Suppressor macrophage treated with lipopolysaccharide for 1 hour (primary cell): Measurements from ENCODE around the gene CD4.

ENCODE experiments used
- DNase-seq, 3 donors: peaks; one replicate each; pipeline ENCODE4 v3.0.0-alpha.2; 2020 to 2022

Gene CD4

DNA sequence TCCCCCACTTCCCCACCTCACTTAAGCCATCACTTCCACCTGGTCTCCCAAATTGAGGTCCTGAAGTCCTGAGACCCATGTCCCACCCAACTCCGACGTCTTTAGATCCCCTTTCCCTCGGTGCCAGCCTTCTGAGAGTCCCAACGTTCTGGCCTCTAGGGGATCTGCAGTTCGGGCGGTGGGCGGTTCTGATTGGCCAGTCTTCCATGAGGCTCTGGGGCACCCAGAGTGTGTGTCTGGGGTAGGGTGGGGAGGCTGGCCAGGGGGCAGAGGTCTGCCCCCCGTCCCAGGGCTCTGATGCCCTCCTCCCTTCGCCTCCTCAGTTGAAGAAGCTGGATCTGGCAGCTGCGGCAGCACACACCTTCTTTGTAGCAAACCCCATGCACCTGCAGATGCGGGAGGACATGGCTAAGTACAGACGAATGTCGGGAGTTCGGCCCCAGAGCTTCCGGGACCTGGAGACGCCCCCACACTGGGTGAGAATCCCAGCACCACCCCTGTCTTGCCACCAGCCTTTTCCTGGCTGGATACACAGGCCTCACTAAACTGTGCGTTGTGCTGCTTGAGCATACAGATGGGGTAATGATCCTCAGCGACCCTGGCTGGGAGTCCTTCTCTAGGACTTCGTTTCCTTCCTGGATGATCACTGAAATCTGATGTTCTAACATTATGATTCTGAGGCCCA lies 40.4 kb downstream of the CD4 start:
- DNase-seq = no peak

DNA sequence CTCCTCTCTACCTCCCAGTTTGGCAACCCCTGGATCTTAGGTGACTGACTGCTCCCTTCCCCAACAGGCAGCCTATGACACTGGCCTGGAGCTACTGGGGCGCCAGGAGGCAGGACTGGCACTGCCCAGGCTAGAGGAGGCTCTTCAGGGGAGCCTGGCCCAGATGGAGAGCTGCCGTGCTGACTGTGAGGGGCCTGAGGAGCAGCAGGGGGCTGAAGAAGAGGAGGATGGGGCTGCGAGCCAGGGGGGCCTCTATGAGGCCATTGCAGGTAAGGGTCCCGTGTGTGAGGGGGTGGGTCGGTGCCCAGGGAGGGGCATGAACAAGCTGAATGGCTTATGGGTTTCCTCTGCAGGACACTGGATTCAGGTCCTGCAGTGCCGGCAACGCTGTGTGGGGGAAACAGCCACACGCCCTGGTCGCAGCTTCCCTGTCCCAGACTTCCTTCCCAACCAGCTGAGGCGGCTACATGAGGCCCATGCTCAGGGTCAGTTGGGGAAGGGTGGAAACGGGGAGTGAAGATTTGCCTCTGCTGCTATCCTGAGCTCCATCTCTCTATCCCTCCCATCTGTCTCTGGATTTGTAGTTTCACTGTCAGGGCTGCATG lies 41.1 kb downstream of the CD4 start:
- peak in 1 of 3 donors; percentile 22 for DNase-seq

DNA sequence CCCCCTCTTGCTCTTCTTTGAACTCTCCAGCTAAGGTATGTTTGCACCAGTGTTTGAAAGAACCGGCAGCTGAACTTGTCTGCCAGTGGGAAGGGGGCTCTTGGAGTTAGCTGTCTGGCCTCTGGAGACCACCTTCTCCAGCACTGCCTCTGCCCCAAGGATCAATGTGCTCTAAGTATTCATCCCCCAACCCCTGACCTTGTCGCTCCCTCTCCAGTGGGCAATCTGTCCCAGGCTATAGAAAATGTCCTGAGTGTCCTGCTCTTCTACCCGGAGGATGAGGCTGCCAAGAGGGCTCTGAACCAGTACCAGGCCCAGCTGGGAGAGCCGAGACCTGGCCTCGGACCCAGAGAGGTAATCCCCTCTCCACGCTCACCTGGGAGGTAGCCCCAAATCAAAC lies 41.7 kb downstream of the CD4 start:
- DNase-seq = no peak

DNA sequence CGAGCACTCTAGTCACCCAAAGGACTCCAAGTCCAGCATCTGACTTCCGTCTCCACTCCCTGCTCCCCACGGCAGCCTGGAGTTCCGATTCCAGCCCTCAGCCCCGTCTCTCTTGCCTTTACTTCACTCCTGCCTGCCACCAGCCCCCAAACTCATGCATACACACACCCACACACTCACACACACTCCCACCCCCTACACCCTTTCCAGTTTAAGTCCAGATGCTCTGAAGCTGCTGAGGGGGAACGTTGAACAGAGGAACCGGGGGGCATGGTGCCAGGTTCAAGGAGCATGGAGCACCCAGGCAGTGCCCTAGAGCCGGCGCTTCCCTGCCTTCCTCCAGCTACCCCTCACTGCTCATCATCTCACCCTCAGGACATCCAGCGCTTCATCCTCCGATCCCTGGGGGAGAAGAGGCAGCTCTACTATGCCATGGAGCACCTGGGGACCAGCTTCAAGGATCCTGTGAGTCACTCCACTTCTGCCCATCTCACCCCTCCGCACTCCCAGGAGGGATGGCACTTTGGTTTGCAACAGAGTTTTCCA lies 42.2 kb downstream of the CD4 start:
- no peak for DNase-seq

DNA sequence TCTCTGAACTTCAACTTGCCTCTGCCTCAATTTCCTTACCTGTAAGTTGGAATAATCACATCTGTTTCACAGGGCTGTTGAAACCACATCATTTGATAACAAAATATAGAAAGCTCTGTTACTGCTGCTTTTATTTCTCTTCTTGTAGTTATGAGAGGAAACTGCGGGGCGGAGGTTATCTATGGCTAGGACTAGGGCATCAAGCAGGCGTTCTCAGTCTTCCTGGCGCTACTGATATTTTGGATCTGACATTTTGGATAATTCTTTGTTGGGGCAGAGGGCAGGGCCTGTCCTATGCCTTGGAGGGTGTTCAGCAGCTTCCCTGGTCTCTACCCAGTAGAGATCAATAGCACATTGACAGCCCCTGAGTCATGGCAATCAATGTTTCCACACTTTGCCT lies 42.8 kb downstream of the CD4 start:
- DNase-seq = no peak

DNA sequence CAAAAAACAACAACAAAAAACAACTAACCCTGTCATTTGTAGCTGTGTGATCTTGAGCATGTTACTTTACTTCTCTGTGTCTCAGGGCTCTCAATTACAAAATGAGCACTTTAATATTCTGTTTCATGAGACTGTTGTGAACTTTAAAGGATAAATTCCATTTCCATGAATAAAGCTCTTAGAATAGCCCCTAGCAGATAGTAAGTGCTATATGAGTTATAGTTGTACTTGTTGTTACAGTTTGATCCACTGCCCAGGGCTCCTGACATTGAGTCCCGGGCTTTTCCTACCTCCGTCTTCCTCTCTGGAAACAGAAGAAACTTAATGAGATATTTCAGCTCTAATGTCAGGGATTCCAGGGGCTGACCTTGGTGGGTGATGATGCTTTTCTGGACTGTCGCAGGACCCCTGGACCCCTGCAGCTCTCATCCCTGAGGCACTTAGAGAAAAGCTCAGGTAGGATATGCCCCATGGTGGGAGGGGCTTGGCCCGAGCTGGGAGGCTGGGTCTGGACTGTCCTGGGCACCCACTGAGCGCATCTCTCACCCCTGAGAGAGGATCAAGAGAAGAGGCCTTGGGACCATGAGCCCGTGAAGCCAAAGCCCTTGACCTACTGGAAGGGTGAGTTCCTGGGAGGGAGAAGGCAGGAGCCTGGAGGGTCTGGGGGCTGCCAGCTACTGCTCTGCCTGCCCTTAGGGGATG lies 44.0 kb downstream of the CD4 start:
- DNase-seq = no peak

DNA sequence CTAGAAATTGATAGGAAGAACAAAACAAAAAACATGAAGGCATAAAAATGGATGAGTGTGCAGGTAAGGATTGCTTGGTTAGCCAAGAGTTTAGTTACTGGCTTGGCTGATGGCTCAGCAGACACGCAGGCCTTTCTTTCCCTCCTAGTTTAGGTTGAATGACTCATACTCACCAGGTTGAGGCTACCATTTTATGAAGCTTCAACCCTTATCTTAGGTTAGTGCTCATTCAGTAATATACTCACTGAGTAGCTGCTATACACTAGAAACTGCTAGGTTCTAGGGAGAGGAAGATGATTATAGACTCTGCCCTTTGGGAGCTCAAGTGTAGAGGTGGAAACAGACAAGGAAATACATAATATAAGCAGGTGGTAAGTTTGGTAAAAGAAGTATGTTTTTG lies 44.9 kb downstream of the CD4 start:
- DNase-seq = no peak

DNA sequence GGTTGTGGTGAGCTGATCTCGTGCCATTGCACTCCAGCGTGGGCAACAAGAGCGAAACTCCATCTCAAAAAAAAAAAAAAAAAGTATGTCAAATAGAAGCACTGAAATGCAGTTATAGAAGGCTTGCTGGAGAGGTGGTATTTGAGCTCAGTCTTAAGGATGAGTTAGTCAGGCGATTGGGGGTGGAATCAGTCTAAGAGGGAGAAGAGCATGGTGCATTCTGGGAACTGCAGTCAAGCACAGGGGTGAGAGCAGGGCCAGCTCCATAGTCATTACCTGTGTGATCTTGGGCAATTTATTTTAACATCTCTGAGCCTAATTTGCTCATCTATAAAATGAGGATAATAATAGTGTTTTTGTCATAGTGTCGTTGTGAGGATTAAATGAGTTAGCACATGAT lies 45.5 kb downstream of the CD4 start:
- no peak for DNase-seq

DNA sequence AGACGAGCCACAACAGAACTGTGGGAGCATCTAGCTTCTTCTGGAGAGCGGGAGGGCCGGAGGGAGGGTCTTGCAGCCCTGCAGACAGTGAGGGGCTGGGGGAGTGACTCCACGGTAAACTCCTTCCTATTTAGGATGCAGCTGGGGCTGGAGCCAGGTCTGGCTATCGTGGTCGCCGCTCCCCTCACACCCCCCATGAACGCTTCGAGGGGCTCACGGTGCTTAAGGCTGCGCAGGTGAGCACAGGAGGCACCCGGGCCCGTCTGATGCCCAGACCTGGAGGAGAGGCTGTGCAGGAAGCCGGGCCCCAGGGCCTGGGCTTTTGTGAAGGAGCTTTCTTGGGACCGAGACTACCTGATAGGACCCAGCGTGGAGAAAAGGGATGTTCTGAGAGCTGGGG lies 47.5 kb downstream of the CD4 start:
- DNase-seq = no peak

DNA sequence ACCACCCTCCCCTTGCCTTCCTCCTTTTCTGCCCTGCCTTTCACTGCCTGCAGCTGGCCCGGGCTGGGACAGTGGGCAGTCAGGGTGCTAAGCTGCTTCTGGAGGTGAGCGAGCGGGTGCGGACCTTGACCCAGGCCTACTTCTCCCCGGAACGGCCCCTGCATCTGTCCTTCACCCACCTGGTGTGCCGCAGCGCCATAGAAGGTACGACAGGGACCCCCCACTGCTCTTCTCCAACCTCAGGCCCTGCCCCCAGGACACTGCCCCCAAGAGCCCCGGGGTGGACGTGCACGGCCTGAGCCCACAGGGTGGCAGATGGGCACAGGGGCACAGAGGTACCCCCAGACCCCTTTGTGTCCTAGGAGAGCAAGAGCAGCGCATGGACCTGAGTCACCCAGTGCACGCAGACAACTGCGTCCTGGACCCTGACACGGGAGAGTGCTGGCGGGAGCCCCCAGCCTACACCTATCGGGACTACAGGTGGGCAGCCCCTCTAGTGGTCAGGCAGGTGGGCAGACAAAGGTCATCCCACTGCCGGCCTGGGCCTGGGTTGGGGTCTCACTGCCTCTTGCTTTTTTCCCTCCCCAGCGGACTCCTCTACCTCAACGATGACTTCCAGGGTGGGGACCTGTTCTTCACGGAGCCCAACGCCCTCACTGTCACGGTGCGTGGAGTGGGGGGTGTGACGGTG lies 48.2 kb downstream of the CD4 start:
- DNase-seq = no peak

DNA sequence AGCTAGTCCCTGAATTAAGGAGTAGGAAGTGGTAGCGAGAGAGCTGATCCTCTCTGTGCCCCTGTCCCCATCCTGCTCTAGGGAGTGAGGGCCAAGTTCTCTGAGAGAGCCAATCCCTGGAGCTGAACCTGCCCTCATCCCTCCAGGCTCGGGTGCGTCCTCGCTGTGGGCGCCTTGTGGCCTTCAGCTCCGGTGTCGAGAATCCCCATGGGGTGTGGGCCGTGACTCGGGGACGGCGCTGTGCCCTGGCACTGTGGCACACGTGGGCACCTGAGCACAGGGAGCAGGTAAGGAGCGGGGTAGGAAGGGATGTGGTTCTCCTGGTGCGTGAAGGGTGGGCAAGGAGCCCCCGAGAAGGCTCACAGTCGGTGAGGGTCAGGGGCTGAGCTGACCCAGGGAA lies 49.5 kb downstream of the CD4 start:
- DNase-seq = no peak

DNA sequence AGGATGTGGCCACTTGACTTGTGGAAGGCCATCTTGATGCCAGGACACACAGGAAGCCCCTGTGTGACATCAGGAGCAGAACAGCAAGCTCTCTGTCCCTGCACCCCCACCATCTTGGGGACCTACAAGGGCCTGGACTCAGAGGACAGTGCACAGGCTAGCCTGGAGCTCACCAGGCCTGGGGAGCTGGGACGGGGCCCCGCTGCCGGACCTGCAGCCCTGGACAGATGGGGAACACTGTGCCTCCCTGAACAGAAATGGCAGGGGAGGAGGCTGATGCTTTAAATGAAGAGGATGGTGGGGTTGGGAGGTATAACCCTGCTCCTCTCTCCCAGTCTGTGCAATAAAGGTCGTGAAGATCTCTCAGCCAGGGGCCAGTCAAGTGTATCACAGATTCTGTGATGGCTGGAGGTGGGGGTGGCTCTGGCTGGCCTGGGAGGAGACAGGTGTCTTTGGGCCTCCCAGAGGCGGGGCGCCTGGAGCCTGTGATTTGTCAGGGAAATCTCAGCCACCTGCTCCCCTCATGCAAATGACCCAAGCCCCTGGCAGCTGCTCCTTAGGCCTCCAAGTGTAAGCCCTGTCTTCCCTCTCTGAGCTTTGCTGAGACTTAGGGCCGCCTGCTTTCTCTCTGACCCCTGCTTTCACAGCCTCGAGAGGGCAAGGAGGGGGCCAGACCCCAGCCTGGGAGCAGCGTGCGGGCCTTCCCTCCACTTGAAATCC lies 50.3 kb downstream of the CD4 start:
- no peak for DNase-seq

DNA sequence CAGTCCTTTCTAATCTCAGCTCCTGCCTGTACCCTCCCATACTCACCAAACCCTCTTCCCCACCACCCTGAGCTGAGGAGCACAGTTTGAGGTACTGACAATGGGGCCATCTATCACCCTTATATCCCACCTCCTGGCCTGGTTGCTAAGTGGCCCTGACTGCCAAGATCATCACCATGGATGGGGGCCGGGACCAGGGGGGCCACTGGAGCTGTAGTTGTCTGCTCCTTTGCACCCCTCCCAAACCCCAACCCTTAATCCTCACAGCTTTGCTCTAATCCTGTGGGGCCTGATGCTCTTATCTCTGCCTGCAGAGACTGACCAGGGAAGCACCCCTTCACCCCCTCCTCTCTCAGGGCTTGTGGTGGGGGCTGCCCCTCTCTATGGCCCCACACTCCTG lies 51.0 kb downstream of the CD4 start:
- no peak for DNase-seq

DNA sequence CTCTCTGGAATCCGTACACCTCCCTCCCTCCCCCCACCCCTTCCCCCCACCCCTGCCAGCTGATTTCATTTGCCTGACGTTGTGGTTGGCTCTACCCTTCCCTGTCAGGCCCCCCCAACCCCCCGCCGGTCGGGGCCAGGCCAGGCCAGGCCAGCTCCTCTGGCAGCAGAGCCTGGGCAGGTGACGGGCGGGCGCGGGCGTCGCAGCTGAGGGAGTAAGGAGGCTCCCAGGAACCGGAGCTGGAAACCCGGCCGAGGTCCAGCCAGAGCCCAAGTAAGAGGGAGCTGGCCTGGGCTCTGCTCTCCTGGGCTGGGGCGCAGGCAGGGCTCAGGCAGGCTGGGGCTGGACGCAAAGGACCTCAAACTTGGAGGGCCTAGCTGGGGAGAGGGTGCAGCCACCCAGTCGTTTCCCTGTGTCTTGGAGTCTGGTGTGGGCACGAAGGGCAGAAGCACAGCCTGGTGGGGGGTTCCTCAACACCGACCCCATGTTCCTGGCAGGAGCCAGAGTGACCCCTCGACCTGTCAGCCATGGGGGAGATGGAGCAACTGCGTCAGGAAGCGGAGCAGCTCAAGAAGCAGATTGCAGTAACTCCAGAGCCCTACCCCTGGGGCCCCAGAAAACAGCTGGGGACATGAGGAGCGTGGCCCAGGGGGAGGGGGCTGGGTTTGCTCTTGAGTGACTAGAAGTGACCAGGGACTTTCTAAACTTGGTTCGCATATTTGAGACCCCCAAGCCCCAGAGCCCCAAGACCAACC lies 51.6 kb downstream of the CD4 start, which contains the start of gene GNB3:
TSS of gene GNB3 (plus strand) at position 165 of the 755 bp plus-strand sequence. CDS start at position 528, 363 bp downstream.
- no peak for DNase-seq

DNA sequence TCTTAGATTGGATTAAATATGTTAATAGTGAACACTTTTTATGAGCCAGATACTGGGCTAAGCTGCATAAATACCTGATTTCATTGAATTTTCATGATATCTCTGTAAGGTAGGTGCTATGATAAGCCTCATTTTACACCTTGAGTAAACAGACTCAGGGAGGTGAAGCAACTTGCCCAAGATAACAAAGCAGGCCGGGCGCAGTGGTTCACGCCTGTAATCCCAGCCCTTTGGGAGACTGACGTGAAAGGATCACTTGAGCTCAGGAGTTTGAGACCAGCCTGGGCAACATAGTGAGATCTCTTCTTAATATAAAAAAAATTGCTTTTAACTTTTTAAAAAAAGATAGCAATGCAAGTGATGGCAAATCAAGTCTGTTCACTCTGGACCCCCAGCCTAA lies 52.7 kb downstream of the CD4 start:
- DNase-seq = no peak

DNA sequence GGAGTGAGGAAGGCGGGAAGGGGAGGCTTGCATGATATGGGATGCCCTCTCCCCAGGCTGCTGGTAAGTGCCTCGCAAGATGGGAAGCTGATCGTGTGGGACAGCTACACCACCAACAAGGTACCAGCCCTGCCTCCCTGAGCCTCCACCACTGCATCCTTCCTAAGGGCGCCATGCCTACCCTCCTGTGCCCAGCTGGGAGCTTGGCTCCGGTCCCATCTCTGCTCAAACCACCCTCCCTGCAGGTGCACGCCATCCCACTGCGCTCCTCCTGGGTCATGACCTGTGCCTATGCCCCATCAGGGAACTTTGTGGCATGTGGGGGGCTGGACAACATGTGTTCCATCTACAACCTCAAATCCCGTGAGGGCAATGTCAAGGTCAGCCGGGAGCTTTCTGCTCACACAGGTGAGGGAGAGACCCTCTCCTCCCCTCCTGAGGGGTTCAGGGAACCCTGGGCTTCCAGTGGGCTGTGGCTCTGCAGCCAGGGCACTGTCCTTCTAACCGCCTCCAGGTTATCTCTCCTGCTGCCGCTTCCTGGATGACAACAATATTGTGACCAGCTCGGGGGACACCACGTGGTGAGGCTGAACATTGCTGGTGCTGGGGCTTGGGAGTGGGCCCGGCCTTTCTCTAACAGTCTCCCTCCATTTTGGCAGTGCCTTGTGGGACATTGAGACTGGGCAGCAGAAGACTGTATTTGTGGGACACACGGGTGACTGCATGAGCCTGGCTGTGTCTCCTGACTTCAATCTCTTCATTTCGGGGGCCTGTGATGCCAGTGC lies 54.0 kb downstream of the CD4 start:
- DNase-seq = no peak

DNA sequence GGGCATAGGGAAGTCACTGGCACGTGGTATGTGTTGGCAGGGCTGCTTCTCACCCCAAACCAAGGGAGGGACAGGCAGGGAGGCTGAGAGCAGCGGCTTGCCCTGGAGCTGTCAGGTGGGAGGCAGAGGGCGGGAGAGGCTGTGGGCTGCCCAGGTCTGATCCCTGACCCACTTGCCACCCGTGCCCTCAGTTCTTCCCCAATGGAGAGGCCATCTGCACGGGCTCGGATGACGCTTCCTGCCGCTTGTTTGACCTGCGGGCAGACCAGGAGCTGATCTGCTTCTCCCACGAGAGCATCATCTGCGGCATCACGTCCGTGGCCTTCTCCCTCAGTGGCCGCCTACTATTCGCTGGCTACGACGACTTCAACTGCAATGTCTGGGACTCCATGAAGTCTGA lies 56.1 kb downstream of the CD4 start:
- DNase-seq = no peak

DNA sequence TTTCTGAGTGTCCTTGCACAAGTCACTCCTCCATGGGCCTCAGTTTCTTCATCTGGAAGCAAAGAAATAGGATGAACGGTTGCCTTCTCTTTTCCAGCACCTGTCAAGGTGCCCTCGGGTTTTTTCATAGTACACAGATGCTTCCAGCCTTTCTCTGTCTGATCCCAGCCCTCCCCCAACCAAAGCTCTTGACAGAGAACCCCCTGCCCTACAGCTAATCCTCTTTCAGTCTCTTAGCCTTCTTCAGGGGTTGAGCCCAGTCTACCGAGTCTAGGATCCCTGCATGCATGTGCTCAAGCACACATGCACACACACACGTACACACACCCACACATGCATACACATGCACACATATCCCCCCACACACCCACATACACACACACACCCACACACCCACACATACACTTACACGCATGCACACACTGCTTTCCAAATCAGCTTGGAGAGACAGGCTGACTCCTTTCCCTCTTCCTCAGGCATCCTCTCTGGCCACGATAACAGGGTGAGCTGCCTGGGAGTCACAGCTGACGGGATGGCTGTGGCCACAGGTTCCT lies 57.1 kb downstream of the CD4 start:
- peak in 1 of 3 donors; percentile 35 for DNase-seq

DNA sequence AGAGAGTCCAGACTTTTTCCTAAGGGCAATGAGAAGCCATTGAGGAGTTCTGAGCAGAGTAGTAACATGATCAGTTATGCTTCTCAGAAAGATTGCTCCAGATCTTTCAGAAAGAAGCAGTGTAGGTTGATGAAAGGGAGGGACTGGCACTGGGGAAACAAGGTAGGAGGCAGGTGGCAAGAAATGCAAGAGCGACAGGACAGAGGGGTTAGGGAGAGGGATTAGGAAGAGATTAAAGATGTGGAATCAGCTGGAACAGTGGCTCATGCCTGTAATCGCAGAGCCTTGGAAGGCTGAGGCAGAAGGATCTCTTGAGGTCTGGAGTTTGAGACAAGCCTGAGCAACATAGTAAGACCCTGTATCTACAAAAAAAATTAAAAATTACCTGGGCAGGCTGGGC lies 58.3 kb downstream of the CD4 start:
- no peak for DNase-seq

DNA sequence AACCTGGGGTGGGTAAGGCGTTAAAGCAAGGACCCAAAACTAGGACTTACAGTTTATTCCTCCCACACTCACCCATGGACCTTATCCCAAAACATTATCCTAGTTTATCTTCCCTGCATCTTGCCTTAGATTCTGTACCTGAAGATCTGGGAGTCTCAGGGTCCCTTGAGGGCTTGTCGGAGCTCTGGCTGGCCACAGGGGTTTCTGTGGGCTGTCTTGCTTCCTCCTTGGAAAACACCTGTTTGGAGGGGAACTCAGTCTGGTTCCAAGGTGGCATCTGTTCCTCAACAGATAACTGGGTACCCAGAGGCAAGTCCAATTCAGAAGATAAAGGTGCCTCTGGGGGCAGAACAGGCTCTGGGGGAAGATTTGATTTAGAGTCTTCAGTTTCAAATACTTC lies 60.1 kb downstream of the CD4 start:
- DNase-seq = no peak
